GM12875 (cell line): ENCODE results near the gene D2HGDH.
"Not testable (repeated sequence)": the region's sequence is repeated elsewhere in the genome, so short reads cannot be mapped to it uniquely, and the experiment has no call there.

Experiments used
- H3K4me3 ChIP-seq: one replicate; pipeline ENCODE4 v1.5.1; 2011; ENCODE audit warnings: low read depth, low read length, control low read depth
- TF ChIP-seq, protein P1 (sequence below): IDR thresholded peaks from 2 replicates; pipeline ENCODE4 v1.5.1; 2011; ENCODE audit warnings: low read depth, mild to moderate bottlenecking, control low read depth, inconsistent platforms, low read length, moderate library complexity, borderline replicate concordance; ENCODE audit not compliant: insufficient read depth

The D2HGDH gene

DNA sequence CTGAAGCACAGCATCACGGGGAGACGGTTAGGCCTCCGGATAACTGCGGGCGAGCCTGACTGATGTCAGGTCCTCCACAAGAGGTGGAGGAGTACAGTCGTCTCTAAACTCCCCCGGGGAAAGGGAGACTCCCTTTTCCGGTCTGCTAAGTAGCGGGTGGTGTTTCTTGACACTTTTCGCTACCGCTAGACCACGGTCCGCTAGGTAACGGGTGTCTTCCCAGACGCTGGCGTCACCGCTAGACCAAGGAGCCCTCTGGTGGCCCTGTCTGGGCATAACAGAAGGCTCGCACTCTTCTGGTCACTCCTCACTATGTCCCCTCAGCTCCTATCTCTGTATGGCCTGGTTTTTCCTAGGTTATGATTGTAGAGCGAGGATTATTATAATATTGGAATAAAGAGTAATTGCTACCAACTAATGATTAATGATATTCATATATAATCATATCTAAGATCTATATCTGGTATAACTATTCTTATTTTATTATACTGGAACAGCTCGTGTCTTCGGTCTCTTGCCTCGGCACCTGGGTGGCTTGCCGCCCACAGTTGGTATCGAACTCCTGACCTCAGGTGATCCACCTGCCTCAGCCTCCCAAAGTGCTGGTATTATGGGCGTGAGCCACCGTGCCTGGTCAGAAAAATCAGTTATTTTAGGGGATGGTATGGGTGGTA, 1.8 kb upstream of the D2HGDH start:
- not testable (repeated sequence) for H3K4me3 ChIP-seq
- TF ChIP-seq, protein P1, sequence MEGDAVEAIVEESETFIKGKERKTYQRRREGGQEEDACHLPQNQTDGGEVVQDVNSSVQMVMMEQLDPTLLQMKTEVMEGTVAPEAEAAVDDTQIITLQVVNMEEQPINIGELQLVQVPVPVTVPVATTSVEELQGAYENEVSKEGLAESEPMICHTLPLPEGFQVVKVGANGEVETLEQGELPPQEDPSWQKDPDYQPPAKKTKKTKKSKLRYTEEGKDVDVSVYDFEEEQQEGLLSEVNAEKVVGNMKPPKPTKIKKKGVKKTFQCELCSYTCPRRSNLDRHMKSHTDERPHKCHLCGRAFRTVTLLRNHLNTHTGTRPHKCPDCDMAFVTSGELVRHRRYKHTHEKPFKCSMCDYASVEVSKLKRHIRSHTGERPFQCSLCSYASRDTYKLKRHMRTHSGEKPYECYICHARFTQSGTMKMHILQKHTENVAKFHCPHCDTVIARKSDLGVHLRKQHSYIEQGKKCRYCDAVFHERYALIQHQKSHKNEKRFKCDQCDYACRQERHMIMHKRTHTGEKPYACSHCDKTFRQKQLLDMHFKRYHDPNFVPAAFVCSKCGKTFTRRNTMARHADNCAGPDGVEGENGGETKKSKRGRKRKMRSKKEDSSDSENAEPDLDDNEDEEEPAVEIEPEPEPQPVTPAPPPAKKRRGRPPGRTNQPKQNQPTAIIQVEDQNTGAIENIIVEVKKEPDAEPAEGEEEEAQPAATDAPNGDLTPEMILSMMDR = peak; percentile 34; the same call in 1 of the 2 replicates

DNA sequence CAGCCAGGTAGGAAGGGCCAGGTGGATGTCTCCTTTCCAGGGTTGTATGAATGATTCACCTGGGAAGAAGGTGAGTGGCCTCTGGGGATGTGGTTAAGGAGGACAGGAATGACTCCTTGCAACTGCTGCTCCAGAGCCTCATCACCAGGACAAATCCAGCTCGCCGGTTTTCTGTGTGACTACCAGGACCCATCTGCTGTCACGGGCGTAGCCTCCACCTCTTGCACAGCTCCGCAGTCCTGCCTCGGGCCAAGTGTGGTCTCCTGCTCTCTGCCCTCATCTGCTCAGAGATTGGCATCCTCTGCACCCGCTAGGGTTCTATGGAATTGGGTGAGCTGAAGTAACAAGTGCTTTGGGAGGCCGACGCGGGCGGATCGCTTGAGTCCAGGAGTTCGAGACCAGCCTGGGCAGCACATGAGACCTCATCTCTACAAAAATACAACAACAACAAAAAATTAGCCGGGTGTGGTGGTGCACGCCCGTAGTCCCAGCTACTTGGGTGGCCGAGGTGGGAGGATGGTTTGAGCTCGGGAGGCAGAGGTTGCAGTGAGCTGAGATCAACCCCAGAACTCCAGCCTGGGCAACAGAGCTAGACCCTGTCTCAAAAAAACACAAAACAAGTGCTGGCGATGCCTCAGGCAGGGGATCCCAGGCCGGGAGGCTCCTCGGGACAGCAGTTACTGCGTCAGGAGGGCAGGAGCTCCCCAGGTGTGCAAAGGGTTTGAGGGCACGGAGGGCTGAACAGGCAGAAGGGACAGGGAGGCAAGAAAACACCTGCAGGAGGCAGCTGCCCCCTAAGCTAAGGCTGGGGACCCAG, 831 bp upstream of the D2HGDH start:
- TF ChIP-seq, protein P1 = no peak
- H3K4me3 ChIP-seq = peak overlapping the region; percentile 49

DNA sequence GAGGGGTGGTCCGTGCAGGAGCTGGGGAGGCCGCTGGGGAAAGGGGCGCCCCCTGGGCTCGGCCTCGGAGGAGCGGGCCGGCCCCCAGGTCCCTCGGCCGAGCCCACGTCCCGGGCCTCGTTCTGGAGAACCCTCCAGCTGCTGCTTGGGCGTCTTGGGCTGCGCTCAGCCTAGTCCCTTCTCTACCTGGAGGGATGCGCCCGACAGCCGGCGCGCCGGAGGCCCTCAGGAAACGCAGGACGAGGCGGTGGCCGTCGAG, 293 bp upstream of the D2HGDH start:
- TF ChIP-seq, protein P1 = peak; percentile 26; the same call in 1 of the 2 replicates

DNA sequence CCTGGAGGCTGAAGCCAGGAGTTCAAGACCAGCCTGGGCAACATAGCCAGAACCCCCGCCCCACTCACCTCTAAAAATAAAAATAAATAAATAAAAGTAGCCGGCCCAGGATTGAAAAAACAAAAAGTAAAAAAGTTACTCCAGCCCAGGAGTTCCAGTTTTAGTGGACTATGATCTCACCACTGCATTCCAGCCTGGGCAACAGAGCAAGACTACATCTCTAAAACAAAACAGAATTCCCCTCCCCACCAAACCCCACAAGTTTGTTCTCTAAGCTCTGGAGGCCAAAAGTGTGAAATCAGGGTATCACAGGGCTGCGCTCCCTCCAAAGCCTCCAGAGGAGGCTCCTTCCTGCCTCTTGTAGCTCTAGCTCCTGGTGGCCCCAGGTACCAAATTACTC, 1.7 kb downstream of the D2HGDH start:
- H3K4me3 ChIP-seq = no peak overlapping the region
- TF ChIP-seq, protein P1 = no peak

More for the DNA sequence above, 293 bp upstream of the D2HGDH start:
- peak overlapping the region; percentile 49 for H3K4me3 ChIP-seq

DNA sequence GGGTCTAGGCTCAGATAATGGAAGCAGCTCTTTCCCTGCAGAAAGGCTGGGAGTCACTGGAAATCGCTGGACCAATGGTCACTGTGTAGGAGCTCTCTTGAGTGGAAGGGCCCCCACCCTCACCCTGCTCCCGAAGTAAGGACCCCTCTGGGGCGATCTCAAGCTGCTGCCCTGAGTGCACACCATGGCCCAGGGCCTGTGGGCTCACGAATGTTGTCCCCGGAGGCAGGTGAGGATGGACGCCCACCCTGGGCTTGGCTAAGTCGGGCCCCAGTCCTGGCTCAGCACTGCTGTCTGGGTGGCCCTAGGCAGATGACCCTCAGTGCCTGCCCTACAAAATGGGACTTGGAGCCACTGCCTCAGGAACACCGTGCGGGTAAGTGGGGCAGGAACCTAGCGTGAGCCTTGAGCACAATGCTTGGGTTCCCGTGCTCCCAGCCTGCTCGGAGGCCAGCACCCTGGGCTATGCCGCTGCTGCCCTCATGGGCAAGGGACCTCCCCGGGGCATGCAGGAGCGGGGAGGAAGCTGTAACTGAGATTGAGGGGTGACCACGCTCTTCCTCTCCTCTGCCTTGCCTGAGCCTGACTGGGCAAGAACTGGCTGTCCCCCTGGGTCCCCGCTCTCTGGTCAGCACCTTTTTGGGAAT, 3.7 kb downstream of the D2HGDH start:
- TF ChIP-seq, protein P1 = no peak
- H3K4me3 ChIP-seq = no peak overlapping the region

DNA sequence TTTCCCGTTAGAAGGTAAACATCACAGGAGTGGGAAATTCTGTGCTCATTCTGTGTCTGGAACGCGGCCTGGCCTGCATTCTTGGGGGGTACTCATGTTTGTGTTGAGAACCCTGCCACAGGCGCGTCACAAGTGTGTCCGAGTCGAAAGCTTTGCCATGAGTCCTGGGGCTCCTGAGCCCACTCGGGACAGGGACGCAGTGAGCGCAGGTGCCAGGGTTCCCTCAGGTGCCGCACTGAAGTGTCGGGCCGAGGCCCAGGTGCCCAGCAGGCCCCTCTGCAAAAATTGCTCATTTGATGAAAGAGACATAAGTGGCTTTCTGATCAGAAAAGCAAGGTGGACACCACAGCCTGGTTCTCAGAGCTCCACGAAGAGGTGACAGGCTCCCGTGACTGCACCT, 4.7 kb downstream of the D2HGDH start:
- TF ChIP-seq, protein P1 = no peak

DNA sequence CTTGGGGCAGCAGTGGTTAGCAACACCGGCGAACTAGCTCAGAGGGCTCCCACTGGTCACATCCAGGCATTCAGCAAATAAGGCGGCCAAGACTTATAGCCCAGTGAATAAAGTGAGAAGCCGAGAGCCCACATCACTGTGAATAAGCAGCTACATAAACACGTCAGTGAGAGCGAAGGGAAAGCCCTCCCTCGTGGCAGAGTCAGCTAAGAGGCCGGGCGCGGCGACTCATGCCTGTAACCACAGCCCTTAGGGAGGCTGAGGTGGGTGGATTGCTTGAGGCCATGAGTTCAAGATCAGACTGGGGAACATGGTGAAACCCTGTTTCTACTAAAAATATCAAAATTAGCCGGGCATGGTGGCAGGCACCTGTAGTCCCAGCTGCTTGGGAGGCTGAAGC, 5.2 kb downstream of the D2HGDH start:
- no peak overlapping the region for H3K4me3 ChIP-seq
- TF ChIP-seq, protein P1 = no peak

More for the DNA sequence above, 4.7 kb downstream of the D2HGDH start:
- no peak overlapping the region for H3K4me3 ChIP-seq
